ENCODE measurements around the gene HRG. TPM values are rescaled to one million over a fixed set of nuclear protein-coding genes. Genes with fewer than 3 reads are reported as not detected.

The HRG gene
- total RNA-seq, 6 experiments from 2014 or later = 378 to 1,312 (median 664) TPM

DNA sequence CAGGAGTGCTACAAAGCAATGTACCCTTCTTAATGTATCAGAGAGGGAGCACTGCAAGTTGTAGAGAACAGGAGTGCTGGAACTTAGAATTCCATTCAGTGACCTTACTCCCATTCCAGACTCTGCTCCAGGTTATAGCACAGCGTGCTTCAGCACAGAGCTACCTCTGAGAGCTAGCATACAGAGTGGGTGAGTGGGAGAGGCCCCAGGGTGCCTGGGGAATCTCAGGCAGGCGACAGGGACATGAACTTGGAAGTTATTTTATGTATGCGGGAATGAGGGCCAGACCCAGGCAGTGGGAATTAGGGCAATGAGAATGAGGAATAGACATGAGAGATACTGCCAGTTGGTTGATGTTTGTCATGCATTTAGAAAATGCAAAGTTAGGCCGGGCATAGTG lies 47.7 kb downstream of the HRG start:
- H3K27ac ChIP-seq = no peak overlapping the region
- H3K27me3 ChIP-seq = no peaks in the 10 kb centered on the region
- peaks cover 0 to 11% (median 3%) of the 10 kb centered on the region in 4 donors for H3K4me1 ChIP-seq
- intact Hi-C loops (cut with DNase I) = no loop called here
- DNase-seq = no peak
- no peak for ATAC-seq
- TF ChIP-seq POLR2A (IDR thresholded peaks at IDR 0.05) (no peak), CTCF (IDR thresholded peaks at IDR 0.05) (no peak)
- H3K4me3 ChIP-seq = no peak overlapping the region
- no peaks in the 10 kb centered on the region for H3K36me3 ChIP-seq
- H3K9me3 ChIP-seq = no peaks in the 10 kb centered on the region
- 71% methylated on average over 3 of the region's 4 CpGs for WGBS (ENCODE audit: insufficient coverage, low coverage, low lambda C conversion rate, missing lambda C conversion rate)

GRCh38 chr3:186717039-186717457 lies 51.2 kb downstream of the HRG start, which contains the start of gene KNG1:
Gene KNG1, plus strand, starts transcription at chr3:186717359. Its CDS starts 184 bp downstream, at chr3:186717543.
- Histone ChIP-seq H3K9me3 (no peaks in the 10 kb centered on the region), H3K27me3 (no peaks in the 10 kb centered on the region), H3K27ac (peak within 1 kb of the TSS; percentile 69 to 88 (median 74)), H3K4me3 (peak within 1 kb of the TSS; percentile 35 to 67 (median 61)), H3K36me3 (peaks cover 0 to 10% (median 5%) of the 10 kb centered on the region in 4 donors), H3K4me1 (peaks cover 0 to 21% (median 8%) of the 10 kb centered on the region in 4 donors)
- ATAC-seq (peak; percentile 74 to 87 (median 79)), DNase-seq (peak; percentile 39 to 89 (median 78))
- intact Hi-C loops (cut with DNase I) = no loop called here
- 28% methylated on average over 3 of the region's 3 CpGs for WGBS (ENCODE audit: insufficient coverage, low coverage, low lambda C conversion rate, missing lambda C conversion rate)
- no peak for TF ChIP-seq CTCF (IDR thresholded peaks at IDR 0.05)
- peak; percentile 86 for TF ChIP-seq POLR2A (IDR thresholded peaks at IDR 0.05)

GRCh38 chr3:186719945-186720739 lies 54.3 kb downstream of the HRG start:
- peaks cover 0 to 41% (median 18%) of the 10 kb centered on the region in 4 donors for H3K36me3 ChIP-seq
- no peaks in the 10 kb centered on the region for H3K27me3 ChIP-seq
- WGBS (ENCODE audit: insufficient coverage, low coverage, low lambda C conversion rate, missing lambda C conversion rate) = 17% methylated on average over 7 of the region's 7 CpGs
- DNase-seq = peak; percentile 50 to 85 (median 72)
- intact Hi-C loops (cut with DNase I) = no loop called here
- peak; percentile 59 to 71 (median 67) for ATAC-seq
- peak overlapping the region; percentile 35 to 67 (median 59) for H3K4me3 ChIP-seq
- peaks cover 0 to 34% (median 15%) of the 10 kb centered on the region in 4 donors for H3K4me1 ChIP-seq
- no peaks in the 10 kb centered on the region for H3K9me3 ChIP-seq
- peak overlapping the region; percentile 75 to 90 (median 85) for H3K27ac ChIP-seq
- TF ChIP-seq POLR2A (IDR thresholded peaks at IDR 0.05) (no peak), CTCF (IDR thresholded peaks at IDR 0.05) (no peak)

GRCh38 chr3:186722457-186722856 lies 56.6 kb downstream of the HRG start:
- intact Hi-C loops (cut with DNase I) = no loop called here
- no peaks in the 10 kb centered on the region for H3K9me3 ChIP-seq
- H3K27ac ChIP-seq = peak overlapping the region in 1 of 3 donors; percentile 90
- peaks cover 0 to 62% (median 28%) of the 10 kb centered on the region in 4 donors for H3K36me3 ChIP-seq
- H3K27me3 ChIP-seq = no peaks in the 10 kb centered on the region
- ATAC-seq (no peak), DNase-seq (no peak)
- no peak overlapping the region for H3K4me3 ChIP-seq
- WGBS (ENCODE audit: insufficient coverage, low coverage, low lambda C conversion rate, missing lambda C conversion rate) = 31% methylated on average over 3 of the region's 7 CpGs
- H3K4me1 ChIP-seq = peaks cover 0 to 37% (median 15%) of the 10 kb centered on the region in 4 donors
- TF ChIP-seq CTCF (IDR thresholded peaks at IDR 0.05) = no peak
- TF ChIP-seq POLR2A (IDR thresholded peaks at IDR 0.05) = no peak
